Activated T-cell treated with anti-CD3 and anti-CD28 coated beads, Interleukin-2, amount 50 U/mL, for 48 hours (primary cell): ENCODE data around the gene NUDCD2.

Experiments used
- DNase-seq, 2 experiments: peaks; one replicate each; pipeline ENCODE4 v3.0.0-alpha.2; 2020

The NUDCD2 gene, protein sequence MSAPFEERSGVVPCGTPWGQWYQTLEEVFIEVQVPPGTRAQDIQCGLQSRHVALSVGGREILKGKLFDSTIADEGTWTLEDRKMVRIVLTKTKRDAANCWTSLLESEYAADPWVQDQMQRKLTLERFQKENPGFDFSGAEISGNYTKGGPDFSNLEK

DNA sequence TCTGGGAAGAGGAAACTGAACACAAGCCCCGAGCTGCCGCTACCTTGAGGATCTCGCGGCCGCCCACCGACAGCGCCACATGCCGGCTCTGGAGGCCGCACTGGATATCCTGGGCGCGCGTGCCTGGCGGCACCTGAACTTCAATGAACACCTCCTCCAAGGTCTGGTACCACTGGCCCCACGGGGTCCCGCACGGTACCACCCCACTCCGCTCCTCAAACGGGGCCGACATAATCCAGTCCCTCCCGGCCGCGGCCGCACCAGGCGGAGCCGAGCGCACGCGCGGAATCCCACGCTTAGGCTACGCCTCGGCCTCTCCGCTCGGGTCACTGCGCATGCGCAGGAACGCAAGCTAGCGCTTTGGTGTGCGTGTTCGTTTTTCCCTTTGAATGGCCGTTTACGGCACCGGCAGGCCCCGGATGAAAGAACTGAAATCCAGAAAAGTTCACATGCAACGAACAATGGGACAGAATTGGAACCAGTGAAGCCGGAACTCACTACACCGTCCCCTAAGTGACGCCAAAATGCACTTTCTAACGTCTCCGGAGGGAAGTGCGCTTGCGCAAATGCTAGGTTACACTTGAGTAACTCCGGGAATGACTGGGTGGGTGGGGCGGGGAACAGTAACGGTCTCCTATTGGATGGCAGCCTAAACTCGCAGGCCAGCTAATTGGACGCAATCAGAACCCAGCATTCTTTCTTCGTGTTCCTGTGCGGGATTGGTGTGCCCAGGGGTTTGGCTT is at the start of gene NUDCD2:
Gene NUDCD2, minus strand, starts transcription at position 284 of the 743 bp plus-strand sequence. Its CDS starts 52 bp downstream, at position 232.
- DNase-seq = peak; percentile 95 to 97

DNA sequence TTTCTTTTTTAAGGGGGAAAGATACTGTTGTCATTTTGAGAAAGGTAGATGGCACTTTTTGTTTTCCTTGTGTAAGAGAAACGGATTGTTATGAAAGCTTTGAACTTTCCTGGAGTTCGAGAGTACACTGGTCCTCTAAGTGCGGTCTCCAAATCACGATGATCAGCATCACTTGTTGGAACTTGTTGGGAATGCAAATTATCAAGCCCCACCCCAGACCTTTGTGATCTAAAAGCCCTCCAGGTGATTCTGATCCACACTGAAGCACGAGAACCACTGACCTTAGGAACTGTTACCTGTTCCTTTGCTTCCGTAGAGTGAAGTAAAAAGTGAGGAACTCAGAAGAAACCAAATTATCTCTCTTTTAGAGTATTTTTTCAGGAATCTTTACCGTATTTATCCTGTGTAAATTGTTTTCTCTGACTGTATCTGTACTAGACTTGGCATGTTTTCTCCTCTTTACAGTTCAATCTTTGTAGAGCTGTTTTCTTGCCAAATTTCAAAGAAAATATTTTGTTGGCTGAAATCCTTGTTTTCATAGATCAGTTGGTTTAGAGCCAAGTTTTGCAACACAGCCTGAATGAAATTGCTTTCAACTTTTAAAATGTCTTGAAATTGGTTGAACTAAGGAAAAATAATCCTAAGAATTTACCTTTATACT is 49.5 kb upstream of the NUDCD2 start:
- no peak for DNase-seq

DNA sequence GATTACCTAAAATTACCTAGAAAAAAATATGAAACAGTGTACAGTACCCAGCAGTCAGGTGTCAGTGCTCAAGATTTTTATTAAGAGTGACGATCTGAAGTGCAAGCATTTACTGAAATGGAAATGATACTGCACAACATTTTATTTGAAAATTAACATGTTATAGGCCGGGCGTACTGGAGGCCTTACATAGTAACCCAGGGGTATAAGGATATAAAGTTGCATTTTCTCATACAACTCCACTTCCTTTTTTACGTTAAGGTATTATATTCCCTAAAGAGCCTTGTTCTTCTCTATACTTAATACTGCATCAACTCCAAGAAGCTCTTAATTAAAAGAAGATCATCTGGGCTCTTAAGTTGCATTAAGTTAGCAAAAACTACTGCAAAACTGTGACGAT is 48.9 kb upstream of the NUDCD2 start:
- DNase-seq = no peak

DNA sequence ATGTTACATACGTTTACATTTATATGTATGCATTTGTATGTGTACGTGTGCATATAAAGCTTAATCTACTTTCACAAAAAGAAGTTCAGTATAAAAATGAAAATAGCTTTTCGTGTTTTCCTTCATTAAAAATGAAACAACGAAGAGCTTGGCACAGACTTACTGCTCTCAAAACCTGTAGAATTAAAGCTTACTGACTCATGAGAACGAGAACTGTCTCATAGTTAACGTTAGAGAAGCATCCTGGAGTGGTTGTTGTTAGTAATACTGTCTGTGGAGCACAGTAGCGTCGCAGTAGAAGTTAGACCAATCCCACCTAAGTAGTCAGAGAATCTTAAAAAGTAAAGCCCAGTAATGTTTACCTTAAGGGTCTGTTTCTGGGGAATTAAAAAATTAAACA is 46.8 kb upstream of the NUDCD2 start:
- DNase-seq = no peak

DNA sequence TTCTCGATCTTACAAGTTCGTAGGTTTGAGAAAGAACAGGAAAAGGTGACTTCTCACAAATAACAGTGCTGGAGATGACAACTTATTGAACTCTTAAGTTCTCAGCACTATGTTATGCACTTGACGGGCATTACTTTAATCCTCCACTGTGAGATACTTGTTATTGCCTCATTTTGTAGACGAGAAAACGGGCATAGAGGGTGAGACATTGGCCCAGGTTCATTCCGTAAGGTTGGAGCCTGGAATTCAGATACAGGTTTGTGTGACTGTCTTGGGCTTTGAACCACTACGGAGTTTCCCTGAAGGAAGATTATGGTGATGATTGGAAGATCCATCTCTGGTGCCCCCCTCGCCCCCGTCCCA is 46.2 kb upstream of the NUDCD2 start:
- peak; percentile 45 to 48 for DNase-seq

DNA sequence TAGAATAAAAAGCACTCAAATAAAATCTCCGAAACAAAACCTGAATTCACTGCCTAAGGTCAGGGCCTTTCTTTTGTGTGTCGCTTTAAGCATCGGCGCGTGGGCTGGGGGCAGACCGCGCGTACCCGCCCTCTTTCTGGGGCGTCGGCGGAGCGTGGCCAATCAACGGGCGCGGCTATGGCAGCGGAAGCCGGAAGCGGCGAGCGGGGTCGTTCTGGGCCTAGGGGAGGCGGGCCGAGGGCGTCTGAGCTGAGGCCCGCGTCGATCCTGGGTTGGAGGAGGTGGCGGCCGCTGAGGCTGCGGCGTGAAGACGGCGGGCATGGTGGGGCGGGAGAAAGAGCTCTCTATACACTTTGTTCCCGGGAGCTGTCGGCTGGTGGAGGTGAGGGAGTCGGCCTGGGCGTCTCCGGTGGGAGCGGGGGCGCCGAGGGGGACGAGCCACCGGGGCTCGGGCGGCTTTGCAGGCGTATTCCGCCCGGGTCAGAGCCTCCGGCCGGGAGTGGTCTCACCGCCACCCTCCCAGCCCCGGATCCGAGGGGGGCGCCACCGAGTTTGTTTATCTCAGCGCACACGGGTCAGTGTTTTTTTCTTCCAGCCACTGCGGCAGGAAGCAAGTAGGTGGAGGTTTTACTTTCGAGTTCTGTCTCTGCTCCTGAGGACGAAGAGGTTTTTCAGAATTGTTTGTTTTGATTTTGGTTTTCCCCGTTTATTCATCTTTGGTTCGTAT is 45.6 kb upstream of the NUDCD2 start, which contains the start of gene MAT2B:
Gene MAT2B, plus strand, starts transcription at position 252 of the 727 bp plus-strand sequence. Its CDS starts 68 bp downstream, at position 320.
- DNase-seq = peak; percentile 94 to 96

DNA sequence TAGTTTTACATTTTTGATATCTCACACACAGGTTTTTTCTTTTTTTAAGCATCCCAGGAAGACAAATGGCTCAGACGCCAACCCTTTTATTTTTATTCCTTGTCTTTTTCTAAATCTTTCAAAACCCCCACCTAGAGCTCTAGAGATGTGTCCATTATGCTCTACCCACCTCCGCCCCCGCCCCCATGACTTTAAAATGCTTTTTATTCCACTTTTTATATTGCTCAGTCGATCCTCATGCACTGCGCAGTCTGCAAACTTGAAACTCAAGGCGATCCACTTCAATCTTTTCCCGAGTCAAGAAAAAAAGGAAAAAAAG is 45.1 kb upstream of the NUDCD2 start:
- DNase-seq = no peak

DNA sequence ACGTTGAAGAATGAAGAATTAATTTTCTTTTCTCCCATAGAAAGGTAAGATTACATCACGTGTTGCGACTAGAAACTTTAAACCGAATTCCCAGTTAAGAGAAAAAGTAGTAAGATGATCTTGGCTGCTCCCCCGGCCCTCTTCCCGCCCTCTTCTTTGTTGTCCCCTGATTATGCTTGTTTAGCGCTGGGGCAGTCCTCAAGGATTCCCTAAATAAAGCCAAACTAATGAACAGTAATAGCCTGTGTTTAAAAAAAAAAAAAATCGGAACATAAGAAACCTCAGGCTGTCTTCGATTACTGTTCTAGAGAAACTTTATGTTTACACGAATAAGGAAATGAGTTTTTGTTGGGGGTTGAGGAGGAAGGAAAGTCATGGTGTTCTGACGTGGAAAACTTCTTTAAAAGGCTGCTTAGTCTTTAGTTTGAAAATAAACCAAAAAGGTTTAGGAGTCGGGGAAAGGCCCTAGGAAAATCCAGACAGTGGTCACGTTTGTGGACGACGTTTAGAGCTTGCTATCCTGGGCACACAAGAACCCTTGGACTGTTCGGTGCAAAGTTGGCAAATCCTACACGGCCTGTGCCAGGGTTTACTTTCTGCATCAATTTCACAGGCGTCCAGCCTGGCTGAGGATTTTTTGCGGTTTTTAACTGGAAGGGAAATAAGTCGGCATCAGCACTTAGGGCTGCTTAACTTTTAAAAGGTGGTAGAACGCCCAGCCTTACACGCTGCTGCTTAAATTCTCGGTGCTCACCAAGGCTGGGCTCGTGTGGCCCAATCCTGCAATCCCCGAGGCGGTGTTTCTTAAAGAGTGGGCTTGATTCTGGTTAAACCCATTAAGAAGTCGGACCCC is 44.4 kb upstream of the NUDCD2 start:
- peak; percentile 66 to 67 for DNase-seq

DNA sequence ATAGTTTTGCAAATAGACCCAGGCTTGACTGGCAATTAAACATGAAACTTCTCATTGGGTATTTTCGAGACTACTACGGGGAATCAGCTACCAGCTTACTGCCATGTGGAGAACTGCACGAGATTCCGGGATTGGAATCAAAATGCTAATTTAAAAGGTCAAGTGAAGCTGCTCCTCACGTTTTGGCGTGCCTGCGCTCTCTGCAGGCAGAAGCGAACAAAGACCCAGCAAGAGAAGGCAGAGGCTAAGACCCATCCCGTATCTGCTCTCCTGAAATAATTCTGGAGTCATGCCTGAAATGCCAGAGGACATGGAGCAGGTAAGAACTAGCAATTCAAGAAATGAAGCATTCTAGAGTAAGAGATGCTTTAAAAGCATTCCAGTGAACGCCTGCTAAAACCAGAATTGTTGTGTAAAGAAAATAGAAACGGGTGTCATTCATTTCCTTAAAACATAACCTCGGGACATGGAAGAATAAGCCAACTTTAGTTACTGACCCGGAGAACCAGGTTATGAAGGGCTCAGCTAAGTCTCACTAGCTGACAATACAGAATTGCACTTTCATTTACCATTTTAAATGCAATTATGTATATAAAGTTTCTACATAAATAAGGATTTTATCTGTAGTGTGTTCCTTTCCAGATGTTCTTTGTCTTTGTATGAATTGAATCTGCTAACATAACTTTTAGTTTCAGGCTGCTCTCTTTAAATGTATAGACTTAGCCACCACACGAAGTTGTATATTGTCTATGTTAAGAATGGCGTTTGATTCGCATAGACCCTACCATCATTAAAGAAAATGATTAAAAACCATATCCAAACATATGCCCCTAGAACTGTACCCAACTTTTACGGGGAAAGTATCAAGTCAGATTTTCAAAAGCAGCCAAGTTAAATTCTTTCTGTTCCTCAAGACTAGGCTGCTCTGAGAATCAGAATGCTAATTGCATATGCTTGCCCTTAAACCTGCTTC is 43.5 kb upstream of the NUDCD2 start:
- DNase-seq = peak; percentile 37 to 54

DNA sequence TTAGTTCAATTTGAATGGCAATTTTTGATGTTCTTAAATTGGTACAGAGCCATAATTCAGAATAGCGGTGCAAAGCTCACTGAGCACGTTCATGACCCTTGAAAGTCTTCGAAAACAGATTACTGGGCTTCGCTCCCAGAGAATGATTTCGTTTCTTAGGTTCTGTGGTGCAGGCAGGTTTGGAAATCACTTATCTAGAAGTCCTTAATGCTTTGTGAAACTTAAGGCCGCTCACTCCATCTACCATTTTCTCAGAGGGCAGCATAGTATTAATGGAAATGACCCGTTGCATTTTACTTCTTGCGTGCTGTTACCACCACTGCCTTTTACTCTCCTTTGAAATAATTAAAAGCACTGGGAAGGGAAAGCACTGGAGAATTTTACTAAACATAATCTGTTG is 42.6 kb upstream of the NUDCD2 start:
- DNase-seq = no peak

DNA sequence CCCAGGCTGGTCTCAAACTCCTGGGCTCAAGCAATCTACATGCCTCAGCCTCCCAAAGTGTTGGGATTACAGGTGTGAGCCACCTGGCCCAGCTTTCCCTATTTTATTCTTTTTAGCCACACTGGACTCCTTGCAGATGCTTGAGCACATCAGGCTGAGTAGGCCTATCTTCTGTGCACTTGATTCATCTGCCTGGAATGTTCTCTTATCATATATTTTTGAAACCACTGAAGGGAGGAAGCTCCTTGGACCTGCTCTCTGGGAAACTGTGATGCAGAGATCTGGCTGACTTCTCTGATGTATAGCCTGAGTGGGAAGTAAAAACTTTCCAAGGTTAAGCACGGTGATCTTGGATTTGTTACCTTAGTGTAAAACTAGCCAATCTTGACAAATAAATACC is 39.0 kb upstream of the NUDCD2 start:
- DNase-seq = no peak

DNA sequence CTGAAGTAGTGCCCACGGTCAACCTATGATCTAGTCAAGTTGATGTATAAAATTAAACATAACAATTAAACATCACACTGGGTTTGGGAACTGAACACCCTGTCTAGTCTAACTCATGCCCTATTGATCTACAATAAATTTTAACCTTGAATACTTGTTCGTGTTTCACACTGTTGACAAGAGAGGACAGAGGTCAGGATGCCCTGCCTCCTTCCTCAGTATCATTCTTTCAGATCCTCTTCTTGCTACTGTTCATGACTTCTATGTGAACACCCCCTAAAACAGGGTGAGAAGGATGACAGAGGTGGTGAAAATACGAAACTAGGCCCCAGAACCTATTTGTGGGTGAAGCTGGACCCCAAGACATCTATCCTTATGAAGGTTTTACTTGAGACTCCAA is 37.4 kb upstream of the NUDCD2 start:
- no peak for DNase-seq

DNA sequence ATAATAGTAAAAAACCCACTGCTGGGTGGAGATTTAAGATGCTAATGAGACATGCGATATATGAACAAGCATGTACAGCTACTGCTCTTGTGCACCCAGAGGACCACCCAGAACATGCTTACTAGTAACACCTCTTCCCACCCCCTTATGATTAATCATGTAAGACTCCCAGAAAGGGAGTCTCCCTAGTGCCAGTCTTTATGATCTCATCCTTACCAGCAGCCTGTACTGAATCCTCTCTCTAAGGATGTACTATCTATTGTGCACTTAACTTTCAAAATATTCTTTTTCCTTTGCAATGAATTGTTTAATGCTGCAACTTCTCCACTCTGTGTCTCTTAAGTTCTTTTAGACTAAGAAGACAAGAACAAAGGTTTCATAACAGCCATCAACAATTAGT is 36.4 kb upstream of the NUDCD2 start:
- DNase-seq = no peak

DNA sequence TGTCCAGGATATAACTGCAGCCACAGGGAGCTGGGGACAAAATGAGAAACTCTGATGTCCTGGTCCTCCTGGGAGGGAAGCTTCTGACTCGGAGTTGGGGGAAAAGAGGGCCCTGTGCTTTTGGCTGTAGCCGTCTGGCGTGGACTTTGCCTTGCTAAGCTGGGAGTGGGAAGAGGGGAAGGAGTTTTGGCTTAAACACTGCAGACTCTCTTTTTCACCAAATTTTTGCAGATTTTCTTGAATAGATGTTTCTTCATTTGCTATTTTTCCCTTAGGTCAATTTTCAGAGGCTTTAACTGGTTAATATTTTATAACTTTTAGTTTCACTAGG is 29.8 kb upstream of the NUDCD2 start:
- no peak for DNase-seq

DNA sequence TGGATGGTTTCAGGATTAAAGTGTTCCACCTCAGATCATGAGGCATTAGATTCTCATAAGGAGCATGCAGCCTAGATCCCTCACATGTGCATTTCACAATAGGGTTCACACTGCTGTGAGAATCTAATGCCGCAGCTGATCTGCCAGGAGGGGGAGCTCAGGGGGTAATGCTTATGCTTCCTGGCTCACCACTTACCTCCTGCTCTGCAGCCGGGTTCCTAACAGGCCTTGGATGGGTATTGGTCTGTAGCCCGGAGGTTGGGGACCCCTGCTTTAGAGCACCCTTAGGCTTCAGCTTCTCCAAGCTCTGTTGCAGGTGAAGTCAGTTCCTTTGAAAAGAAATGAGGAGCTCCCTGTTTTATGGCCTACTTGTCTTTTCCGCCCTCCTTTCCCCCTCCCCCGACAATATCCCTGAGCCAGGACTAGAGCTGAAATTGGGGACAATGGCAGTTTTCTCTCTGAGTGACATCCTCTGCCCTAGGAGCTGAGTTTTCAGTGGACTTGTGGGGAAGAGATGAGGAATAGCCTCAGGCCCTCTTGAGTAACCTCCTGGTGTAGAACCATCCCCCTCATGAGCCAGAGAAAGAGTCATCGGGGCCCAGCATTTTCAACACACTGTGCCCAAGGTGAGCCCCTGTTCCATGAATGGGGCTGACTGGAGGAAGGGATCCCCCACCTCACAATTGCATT is 29.3 kb upstream of the NUDCD2 start:
- DNase-seq = no peak

DNA sequence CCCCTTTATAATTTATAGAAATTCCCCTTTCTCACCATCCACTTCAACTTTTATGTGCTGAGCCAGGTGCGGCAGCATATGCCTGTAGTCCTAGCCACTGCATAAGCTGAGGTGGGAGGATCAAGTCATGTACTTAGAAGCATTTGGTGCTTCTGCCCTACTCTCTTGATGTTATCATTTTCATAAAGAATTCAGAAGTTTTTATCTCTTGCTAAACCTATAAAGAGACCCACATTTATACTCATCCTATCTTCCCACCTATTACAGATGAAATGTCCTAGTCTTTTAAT is 19.0 kb upstream of the NUDCD2 start:
- DNase-seq = no peak

DNA sequence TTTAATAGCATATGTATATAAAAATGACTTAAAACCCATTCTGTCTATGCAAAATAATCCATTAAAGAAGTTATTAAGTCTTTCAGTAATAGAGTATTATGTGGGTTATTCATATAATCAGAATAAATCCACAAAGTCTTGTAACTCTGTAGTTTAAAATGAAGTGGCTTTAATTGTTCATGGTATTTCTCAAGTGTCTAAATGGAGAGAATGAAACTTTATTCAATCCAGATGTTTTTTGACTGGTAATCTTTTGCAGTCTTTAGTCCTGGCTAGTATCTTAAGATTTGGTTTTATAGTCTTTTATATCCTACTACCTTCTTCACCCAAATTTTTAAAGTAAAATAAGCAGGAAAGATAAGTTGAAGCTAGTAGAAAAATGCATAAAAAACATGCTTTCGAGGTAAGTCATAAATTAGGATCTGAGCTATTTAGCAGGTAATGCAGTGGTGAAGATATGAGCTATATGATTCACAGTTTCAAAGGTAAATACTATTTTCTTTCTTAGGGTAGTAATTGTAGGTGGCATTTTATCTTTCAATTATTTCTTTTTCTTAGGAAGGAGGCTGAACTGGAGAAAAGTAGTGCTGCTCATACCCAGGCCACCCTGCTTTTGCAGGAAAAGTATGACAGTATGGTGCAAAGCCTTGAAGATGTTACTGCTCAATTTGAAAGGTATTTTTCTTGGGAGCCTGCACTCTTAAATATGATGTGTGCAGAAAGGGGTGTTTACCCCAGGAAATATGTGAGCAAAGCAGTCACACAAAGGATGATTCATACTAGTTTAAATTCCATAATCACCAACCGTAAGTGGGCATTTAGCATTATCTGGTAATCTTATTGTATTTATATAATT is 18.5 kb upstream of the NUDCD2 start:
- no peak for DNase-seq

DNA sequence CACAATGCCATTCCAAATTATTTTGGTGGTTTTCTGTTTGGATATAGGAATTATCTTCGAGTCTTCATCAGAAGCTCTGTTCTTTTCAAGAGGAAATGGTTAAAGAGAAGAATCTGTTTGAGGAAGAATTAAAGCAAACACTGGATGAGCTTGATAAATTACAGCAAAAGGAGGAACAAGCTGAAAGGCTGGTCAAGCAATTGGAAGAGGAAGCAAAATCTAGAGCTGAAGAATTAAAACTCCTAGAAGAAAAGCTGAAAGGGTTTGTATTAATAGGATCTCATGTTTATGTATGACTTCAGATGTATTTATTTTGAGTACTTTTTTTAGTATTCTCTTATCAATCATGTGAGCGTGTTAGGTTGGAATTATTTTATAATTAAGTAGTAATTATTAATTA is 15.5 kb upstream of the NUDCD2 start:
- DNase-seq = no peak

DNA sequence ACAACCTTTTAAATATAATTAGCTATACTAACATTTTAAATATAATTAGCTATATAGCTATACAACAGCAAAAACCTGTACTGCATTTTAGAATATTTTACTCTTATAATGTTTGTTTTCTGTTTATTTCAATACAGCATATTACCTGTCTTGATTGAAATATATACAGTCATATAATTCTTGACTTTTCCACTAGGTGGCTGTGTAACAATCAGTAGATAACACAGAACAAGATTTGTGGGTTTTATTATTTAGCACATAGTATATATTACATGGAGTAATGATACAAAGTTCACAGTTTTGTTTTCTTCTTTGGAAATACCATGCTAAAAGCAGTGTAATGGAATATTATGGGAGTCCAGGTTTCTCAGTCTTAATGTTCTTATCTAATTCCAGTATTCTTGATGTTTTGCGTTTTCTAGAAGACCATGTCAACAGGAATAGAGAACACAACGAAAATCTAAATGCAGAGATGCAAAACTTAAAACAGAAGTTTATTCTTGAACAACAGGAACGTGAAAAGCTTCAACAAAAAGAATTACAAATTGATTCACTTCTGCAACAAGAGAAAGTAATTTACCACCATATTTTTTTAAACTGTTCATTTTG is 13.8 kb upstream of the NUDCD2 start:
- DNase-seq = no peak

DNA sequence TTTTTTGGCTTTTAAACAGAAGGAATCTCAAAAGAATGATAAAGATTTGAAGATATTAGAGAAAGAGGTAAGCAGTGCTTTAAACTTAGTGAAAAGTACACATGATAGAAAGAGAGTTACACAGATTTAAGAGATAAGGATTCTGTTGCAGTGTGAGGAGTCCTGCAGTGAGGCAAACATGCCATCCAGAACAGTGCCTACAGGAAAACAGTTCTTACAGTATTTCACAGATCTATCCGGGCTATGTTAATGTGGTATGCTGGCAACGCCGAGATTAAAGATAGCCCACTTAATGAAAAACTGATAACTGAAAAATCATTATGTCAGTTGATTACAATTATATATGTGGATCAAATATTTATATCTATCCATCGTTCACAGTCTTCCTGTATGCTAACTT is 7.8 kb upstream of the NUDCD2 start:
- no peak for DNase-seq
